Cardiac fibroblast (primary cell): ENCODE measurements around the gene DRGX.

ENCODE experiments used
- DNase-seq, 2 donors: peaks; one replicate each; pipeline versions ENCODE4 v3.0.0 to v3.0.0-alpha.2; 2010; ENCODE audit warnings: low read depth in 2 of 2
- H3K4me3 ChIP-seq, 2 donors: replicated peaks in 1 of 2; 1 replicate in 1 of 2; 2 replicates in 1 of 2; pipeline ENCODE4 v1.5.1; 2011; ENCODE audit warnings: low read depth in 2 of 2, low read length in 2 of 2, mild to moderate bottlenecking in 2 of 2, moderate library complexity in 1 of 2
- TF ChIP-seq, protein P1 (sequence below): IDR thresholded peaks from one replicate; pipeline ENCODE4 v1.5.1; 2011; ENCODE audit warnings: low read depth, mild to moderate bottlenecking, low read length, inconsistent platforms

DRGX gene

DNA sequence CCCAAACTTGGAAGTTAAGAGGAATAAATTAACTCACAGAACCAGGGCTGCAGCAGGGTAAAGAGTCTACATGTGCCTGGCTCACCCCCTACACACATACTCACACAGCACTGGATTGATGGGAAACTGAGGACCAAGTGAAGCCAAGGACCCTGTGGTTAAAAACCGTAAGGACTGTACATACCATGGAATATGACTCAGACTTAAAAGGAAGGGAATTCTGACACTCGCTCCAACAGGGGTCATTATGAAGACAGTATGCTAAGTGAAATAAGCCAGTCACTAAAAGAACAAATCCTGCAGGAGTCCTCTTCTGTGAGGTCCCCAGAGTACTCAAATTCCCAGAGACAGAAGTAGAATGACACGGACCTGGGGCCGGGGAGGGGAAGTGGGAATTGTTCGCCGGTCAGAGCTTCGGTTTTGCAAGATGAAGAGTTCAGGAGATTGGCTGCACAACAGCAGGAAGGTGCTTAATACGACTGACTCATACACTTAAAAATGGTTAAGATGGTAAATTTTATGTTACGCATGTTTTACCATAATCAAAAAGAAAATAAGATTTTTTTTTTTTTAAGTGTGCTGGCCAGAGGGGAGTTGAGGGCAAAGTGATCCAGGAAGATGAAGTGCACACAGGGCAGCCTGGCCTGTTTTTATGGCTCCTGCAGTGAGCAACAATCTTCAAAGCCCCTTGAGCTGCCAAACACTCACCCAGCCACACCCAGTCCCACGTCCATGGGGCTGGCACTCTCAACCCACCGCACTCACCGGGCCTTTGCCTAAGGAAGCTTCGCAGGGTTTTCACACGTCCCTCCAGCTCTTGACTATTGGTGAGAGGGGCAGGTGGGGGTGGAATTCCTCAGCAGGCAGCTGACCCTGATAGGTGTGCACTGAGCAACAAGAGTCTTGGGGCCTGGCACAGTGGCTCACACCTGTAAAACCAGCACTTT lies 26.4 kb downstream of the DRGX start:
- H3K4me3 ChIP-seq = no peak overlapping the region
- TF ChIP-seq, protein P1, sequence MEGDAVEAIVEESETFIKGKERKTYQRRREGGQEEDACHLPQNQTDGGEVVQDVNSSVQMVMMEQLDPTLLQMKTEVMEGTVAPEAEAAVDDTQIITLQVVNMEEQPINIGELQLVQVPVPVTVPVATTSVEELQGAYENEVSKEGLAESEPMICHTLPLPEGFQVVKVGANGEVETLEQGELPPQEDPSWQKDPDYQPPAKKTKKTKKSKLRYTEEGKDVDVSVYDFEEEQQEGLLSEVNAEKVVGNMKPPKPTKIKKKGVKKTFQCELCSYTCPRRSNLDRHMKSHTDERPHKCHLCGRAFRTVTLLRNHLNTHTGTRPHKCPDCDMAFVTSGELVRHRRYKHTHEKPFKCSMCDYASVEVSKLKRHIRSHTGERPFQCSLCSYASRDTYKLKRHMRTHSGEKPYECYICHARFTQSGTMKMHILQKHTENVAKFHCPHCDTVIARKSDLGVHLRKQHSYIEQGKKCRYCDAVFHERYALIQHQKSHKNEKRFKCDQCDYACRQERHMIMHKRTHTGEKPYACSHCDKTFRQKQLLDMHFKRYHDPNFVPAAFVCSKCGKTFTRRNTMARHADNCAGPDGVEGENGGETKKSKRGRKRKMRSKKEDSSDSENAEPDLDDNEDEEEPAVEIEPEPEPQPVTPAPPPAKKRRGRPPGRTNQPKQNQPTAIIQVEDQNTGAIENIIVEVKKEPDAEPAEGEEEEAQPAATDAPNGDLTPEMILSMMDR = no peak
- DNase-seq = peak in 1 of 2 donors; percentile 27

DNA sequence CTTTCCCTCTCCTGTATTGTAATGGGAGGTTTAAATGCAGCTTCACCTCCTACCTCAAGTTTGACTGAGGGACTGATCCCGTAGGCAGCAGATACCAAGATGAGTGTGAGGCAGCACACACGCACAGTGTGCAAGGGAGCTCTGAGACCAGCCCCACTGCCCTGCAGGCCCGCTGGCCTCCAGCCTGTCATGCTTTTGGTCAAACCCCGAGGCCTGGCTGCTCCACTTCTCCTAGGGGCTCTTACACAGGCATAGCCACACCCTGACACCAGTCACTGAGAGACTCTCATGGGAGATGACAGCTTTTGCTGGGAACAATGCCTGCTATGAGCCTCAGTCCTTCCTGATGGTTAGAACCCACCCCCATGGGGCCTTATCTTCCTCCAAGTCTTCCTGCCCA lies 27.6 kb downstream of the DRGX start:
- no peak overlapping the region for H3K4me3 ChIP-seq
- TF ChIP-seq, protein P1 = no peak
- DNase-seq = no peak

- no peak for DNase-seq
- no peak overlapping the region for H3K4me3 ChIP-seq
- TF ChIP-seq, protein P1 = no peak
Observed at GRCh38 chr10:49367600-49367999, 28.3 kb downstream of the DRGX start.

GRCh38 chr10:49366460-49366859 lies 29.4 kb downstream of the DRGX start:
- TF ChIP-seq, protein P1 = no peak

DNA sequence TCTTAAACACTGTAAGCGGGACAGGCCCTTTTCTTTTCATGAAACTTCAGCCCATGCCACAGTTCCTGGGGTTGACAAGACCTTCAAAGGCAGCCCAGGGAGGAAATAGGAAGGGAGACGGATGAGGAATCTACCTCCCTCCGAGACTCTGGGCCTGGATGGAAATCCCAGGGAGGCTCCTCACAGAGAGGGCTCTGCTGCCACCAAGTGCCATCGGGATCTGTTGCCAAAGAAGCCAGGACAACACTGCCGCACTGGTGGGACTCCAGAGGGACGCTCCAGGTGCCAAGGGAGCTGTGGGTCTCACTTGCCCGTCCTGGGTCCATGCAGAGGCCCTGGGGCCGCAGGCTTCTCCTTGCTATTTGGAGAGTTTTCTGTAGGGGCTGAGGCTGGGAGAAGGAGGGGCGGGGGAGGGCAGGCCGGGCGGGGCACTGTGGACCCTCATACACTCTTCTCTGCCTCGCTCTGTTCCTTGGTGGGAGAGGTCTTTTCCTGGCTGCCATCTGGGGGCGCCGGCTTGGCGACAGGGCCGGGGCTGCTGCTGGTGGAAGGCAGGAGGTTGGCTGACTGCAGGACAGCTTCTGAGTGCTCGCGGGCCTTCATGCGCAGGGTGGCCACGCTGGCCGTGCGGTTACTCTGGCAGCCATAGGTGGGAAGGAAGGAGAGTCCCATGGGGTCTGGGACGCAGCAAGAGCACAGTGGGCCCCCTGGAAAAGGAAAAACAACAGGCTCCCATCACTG lies 30.0 kb downstream of the DRGX start:
- TF ChIP-seq, protein P1 = no peak
- no peak for DNase-seq
- H3K4me3 ChIP-seq = no peak overlapping the region

More at GRCh38 chr10:49366460-49366859, 29.4 kb downstream of the DRGX start:
- H3K4me3 ChIP-seq = no peak overlapping the region
- no peak for DNase-seq

- no peak overlapping the region for H3K4me3 ChIP-seq
- TF ChIP-seq, protein P1 = no peak
- DNase-seq = no peak
Observed at GRCh38 chr10:49365275-49365674, 30.6 kb downstream of the DRGX start.
